Activated naive CD4-positive, alpha-beta T cell treated with anti-CD3 and anti-CD28 coated beads, Interleukin-2, amount 50 U/mL, for 16 hours (primary cell): ENCODE measurements around the gene GCLC.
"Not testable (repeated sequence)": the region's sequence is repeated elsewhere in the genome, so short reads cannot be mapped to it uniquely, and the experiment has no call there.

Source experiments
- DNase-seq: peaks from one replicate; pipeline ENCODE4 v3.0.0-alpha.2; 2020

GCLC gene

DNA sequence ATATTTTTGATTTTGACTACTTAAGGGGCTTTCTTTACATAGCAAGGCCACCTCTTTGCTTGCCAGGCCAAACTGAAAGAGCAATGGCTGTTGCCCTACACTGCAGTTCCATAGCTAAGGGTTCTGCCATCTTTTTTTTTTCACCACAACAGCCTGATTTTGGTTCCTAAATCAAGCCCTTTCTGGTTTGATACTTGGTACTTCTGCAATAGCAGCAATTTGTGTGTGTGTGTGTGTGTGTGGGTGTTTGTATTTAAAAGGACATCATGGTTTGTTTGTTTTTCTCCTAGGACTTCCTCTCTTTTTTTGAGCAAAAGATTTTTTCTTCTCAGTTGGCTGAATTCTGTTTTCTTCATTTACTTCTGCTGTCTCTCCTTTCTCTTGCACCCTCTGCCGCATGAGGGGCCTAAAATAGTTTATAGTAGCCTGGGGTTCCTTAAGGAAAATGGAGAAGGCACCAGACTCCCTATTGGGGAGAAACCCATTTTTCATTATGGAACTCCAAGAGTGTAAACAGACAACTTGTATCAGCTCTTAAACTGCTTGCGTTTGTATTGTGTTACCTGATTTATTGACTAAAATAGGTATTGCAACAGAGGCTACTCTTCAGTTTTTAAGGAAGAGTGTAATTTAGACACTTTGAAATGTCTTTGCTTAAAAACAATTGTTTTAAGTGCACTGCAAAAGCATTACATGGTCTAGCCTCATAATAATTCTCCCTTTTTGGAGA lies 12.2 kb upstream of the GCLC start:
- DNase-seq = no peak

GRCh38 chr6:53553600-53553999 lies 8.7 kb upstream of the GCLC start:
- DNase-seq = not testable (repeated sequence)

DNA sequence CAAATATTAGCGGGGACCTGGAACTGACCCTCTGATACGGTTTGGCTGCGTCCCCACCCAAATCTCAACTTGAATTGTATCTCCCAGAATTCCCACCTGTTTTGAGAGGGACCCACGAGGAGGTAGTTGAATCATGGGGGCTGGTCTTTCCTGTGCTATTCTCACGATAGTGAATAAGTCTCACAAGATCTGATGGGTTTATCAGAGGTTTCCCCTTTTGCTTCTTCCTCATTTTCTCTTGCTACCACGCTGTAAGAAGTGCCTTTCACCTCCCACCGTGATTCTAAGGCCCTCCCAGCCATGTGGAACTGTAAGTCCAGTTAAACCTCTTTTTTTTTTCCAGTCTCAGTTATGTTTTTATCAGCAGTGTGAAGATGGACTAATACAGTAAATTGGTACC lies 6.8 kb upstream of the GCLC start:
- DNase-seq = not testable (repeated sequence)

- peak; percentile 95 for DNase-seq
Observed at GRCh38 chr6:53547811-53548496, 3.1 kb upstream of the GCLC start.

GRCh38 chr6:53547166-53547810 lies 2.4 kb upstream of the GCLC start:
- DNase-seq = peak; percentile 10

DNA sequence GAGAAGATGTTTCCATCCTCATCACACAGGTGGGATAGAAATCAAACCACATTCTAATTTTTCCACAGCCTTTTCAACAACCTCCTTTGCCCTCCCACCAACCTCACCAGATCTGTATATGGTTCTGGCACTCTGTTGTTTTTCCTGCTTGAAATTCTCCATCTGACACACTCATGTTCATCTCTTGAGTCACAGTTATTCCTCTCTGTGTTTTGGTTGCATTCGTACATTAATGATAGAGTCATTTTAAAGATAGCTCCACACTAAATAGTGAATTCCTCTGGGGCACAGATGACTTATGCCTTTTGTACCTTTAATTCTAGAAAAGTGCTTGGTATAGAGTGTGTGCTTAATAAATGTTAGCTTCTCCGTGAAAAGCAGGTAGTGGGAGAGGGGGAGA lies 1.4 kb upstream of the GCLC start:
- DNase-seq = no peak

- no peak for DNase-seq
Observed at GRCh38 chr6:53544217-53544469, 758 bp downstream of the GCLC start.

DNA sequence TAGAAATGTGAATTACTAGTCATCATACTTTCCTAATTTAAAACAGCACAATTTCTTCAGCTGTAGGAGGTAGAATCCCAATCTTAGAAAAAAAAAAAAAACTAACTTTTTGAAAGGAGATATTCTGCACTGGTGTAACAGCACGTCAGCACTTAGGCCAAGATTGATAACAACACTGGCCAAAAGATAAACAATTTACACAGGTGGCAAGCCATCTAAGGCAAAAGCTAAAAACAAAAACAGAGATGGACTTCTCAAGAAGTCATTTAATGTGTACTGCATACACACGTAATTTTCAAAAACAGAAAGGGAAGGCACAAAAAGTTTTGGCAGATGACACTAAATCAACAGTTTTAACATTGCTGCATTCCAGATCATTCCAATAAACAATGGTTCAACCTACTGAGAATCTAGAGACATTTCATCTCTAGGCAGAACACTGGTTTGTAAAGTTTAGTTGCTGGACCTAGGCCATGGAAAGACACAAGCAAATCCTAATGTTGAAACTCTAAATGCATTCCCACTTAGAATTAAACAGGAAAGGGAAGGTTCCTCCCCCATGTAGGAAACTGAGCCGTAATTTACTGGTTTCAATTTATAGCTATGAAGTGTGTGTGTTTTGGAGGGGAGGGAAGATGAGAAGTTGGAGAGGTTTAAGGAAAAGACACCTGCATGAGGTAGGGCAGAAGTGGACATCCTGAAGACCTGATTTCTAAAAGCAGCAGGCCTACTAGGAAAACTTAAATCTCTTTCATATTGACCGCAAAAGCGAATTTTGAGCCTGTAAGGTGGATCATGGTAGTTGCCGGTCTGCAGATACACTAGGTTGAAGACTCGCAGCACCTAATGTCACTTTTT lies 1.3 kb downstream of the GCLC start:
- no peak for DNase-seq

DNA sequence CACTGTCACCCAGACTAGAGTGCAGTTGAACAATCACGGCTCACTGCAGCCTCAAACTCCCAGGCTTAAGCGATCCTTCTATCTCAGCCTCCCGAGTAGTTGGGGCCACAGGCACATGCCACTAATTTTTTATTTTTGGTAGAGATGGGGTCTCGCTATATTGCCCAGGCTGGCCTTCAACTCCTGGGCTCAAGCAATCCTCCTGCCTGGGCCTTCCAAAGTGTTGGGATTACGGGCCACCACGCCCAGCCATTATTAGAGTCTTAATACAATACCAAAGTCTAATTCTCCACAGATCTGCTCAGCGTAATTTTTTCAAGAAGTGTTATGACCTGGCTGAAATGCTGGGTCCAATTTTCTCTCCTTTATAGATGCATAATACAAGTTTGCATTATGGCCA lies 3.0 kb downstream of the GCLC start:
- DNase-seq = no peak

DNA sequence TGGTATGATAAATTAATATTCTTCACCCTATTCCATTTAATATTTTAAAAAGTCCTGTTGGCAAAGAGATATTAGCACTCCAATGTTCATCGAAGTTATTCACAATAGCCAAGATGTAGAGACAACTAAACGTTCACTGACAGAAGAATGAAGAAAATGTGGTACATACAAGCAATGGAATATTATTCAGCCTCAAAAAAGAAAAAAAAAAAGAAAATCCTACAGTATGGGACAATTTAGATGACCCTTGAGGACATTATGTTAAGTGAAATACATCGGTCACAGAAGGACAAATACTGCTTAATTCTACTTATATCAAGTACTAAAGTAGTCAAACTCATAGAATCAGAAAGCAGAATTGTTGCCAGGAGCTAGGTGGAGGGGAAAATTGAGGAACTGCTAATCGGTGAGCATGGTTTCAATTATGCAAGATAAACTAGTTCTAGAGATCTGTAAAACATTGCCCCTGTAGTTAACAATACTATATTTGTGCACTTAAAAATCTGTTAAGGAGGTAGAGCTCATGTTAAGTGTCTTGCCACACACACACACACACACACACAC lies 4.7 kb downstream of the GCLC start:
- no peak for DNase-seq

DNA sequence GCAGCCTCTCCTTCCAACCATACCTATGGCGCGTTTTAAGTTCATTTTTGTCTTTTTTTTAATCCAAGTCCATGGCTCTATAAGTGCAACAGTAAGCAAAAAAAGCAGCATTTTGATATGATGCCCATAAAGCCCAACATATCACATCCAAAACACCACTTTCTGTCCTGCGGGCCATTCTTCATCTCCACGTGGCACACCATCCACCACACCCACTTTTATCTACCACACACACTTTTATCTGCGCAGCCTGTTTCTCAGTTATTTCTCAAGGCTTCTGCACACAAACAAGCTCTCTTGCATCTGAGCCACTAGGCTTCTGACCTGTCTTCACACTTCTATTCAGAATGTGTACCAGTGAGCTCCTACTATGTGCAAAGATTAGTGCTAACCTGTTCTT lies 5.3 kb downstream of the GCLC start:
- DNase-seq = no peak

DNA sequence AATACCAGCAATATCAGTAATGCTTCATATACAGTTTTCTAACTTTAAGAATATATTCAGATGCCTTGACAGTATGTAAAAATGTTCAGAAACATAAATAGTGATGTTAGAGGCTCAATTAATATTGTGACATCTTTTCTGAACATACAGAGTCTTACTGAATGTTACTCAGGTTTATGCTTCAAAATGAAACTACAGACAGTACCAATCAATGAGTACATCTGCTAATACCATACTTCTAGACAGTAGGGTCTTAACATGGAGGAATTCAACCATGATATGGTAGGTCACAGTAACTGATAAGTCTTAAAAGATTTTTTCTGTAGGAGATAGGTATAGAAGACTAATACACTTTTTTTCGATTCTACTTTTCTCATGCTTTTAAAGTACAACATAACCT lies 8.3 kb downstream of the GCLC start:
- DNase-seq = no peak

DNA sequence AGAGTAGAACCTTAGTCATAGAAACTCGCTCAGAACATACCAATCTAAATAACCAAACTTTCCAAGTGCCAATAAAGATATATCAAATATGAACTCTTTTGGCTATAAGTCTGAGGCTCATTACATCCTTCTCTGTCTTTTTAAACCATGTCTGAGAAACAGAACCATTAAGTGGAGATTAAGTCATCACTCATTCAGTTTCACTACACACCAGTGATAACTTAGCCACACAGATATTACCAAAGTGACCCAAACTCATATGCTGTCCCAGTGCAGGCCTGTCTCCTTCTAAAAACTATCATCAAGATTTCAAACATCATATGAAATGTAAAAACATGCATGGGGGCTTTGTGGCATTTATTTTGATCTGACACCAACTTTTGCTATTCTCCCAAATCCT lies 12.0 kb downstream of the GCLC start:
- no peak for DNase-seq

DNA sequence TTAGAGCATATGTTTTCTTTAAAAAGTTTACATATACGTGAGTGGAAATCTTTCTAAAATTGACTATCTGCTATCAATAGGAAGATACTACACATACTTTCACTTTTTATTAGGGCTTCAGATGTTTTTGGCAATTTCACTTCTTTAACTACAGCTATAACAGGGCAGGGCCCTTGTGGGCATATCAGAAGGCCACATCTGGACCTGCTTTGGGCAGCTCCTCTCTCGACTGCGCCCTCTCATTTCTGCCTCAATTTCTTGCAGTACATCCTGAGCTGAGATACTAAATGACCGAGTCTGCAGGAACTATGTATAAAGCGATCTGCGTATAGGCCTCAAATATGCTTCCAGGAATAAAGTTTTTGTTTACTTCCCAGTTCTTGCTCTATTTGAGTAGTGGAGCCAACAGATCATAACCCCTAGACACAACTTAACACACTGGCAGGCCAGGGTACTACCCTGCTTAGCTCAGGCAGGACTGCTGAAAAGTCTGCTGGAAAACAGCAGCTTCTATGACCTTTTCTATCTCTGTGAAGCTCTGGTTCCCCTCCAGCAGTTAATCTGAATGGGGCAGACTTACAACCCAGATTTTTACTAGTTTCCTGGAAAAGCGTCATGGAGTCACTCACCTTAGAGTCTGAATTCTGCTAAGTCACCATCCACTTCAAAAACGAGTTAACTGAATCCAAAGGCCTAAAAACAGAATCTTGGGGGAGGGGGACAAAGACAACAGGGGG lies 12.7 kb downstream of the GCLC start:
- no peak for DNase-seq

GRCh38 chr6:53530780-53531386 lies 14.0 kb downstream of the GCLC start:
- no peak for DNase-seq

DNA sequence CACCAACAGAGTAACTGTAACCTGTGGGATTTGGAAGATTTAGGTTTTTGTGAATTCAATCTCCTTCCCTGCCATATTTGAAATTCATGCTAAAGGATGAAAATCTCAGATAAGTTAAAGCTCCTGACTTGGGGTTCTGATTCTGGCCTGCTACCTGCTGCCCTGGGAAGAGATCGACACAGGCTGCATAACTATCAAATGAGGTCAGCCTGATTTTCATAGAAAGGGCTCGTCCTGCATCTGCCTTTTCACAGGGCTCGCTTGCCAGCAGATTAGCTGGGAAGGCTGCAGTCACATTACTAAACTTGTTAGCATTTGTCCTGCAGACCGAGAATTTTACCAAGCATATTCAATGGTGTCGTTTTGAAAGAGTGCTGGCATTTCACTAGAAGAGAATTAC lies 14.6 kb downstream of the GCLC start:
- DNase-seq = no peak

GRCh38 chr6:53529324-53530036 lies 15.4 kb downstream of the GCLC start:
- DNase-seq = no peak

DNA sequence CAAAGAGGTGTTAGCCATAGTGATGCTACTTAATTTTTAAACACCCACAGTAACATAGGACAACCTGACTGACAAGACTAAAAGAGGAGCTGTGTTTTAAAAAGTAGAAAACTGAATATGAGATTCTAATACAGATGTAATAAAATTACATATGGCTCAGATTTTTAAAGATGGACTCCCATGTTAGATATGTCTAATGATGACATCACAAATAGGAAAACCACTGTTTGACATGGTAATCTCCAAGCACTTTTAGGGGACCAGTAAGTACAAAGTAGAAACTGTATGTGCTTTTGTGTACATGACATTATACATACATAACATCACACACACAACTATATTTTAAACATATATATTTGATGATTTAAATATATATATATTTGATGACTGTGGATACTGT lies 16.8 kb downstream of the GCLC start:
- DNase-seq = no peak

DNA sequence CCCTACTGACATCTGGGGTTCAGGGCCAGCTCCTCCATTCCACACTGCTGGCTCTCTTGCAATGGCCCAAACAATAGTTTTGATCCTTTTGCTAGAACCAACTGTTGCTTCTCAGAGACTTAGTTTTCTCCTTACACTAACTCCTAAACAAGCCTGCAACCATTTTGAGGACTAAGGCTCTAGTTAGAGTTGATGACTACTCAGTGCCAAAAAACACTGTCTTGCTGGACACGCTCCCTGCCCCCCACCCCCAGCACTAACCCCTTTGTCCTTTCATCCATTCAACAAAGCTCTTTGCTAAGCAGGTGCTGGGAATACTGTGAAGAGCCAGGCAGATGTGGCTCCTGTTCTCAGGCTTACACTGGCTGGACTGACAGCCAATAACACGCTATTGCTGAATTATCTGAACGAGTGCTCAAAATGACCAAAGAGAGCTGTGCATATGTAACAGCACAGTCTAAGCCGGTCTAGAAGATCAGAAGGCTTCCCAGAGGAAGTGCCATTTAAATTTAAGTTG lies 17.6 kb downstream of the GCLC start:
- DNase-seq = no peak

- DNase-seq = no peak
Observed at GRCh38 chr6:53526000-53526399, 18.9 kb downstream of the GCLC start.

DNA sequence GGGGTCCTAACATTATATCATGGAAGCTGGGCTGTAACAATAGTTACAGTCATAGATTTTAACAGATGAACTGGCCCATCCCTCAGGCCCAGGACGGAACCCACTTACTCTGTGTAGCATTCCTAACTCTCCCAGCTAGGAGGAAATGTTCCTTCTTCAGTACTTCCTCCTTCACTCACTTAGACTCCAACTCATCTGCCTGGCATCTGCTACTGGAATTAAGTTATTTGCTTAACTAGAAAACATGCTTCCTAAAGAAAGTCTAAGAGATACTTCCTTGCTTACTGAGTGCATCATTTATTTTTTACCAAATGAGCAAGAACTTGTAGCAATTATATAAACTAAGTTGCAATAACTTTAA lies 20.5 kb downstream of the GCLC start:
- no peak for DNase-seq
